AG10803 (cell line): ENCODE measurements around the gene SLC15A5.

Experiments
- DNase-seq: peaks from one replicate; pipeline ENCODE4 v3.0.0; 2010; ENCODE audit warnings: low read depth
- H3K4me3 ChIP-seq: 2 replicates; pipeline ENCODE4 v1.5.1; 2011; ENCODE audit warnings: mild to moderate bottlenecking, low read length, control low read depth
- CTCF ChIP-seq: conservative IDR thresholded peaks from 2 replicates; pipeline ENCODE4 v1.5.1; 2011; ENCODE audit warnings: mild to moderate bottlenecking, low read length, control low read depth, inconsistent platforms

Gene SLC15A5

GRCh38 chr12:16168078-16168477 lies 109.4 kb downstream of the SLC15A5 start:
- no peak for TF ChIP-seq CTCF
- DNase-seq: no peak
- H3K4me3 ChIP-seq: no peak overlapping the region

- no peak overlapping the region for H3K4me3 ChIP-seq
- no peak for DNase-seq
- TF ChIP-seq CTCF: no peak
Observed at GRCh38 chr12:16166563-16167470, 110.7 kb downstream of the SLC15A5 start.

GRCh38 chr12:16165506-16165905 lies 112.0 kb downstream of the SLC15A5 start:
- DNase-seq: peak; percentile 48
- peak; percentile 67 for TF ChIP-seq CTCF
- no peak overlapping the region for H3K4me3 ChIP-seq

GRCh38 chr12:16163901-16164300 lies 113.6 kb downstream of the SLC15A5 start:
- no peak for TF ChIP-seq CTCF
- no peak for DNase-seq
- H3K4me3 ChIP-seq: no peak overlapping the region

GRCh38 chr12:16163146-16163545 lies 114.3 kb downstream of the SLC15A5 start:
- H3K4me3 ChIP-seq: no peak overlapping the region
- TF ChIP-seq CTCF: no peak
- no peak for DNase-seq

- TF ChIP-seq CTCF: no peak
- DNase-seq: no peak
Observed at GRCh38 chr12:16159571-16159970, 117.9 kb downstream of the SLC15A5 start.

GRCh38 chr12:16158050-16158449 lies 119.4 kb downstream of the SLC15A5 start:
- TF ChIP-seq CTCF: no peak
- DNase-seq: no peak
- H3K4me3 ChIP-seq: no peak overlapping the region

More at GRCh38 chr12:16159571-16159970, 117.9 kb downstream of the SLC15A5 start:
- no peak overlapping the region for H3K4me3 ChIP-seq
